ENCODE results near the gene WDR86.

DNA sequence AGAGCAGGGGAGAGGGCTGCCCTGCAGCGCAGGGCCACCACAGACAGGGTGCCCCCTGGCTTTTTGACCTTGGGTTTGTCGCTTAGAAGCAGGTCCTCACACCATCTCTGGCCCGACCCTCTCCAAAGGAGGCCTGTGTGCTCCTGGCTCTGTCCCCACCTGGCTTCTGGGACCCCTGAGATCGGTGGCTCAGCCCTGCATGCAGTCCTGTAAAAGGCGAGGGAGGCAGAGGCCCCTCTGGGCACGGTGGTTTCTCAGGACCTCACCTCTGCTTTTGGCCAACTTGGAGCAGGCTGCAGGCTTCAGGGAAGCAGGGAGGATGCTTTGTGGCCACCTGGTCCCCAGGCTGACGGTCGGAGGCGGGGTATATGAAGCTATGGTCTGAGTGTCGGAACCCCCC is 21.4 kb downstream of the WDR86 start:
- TF ChIP-seq POLR2A (IDR thresholded peaks at IDR 0.05; ENCODE audit: low read depth, low read length): no peak
- TF ChIP-seq POLR2AphosphoS5 (IDR thresholded peaks at IDR 0.05; ENCODE audit: low read depth, low read length): no peak
- no peak for TF ChIP-seq TAF1 (IDR thresholded peaks at IDR 0.05; ENCODE audit: low read depth, low read length)
- no peak for TF ChIP-seq PAX5 (IDR thresholded peaks at IDR 0.05; ENCODE audit: insufficient read depth, low read length, severe bottlenecking)
- no peak for TF ChIP-seq SPI1 (IDR thresholded peaks at IDR 0.05; ENCODE audit: low read depth, low read length)
- no peak for TF ChIP-seq POU2F2 (IDR thresholded peaks at IDR 0.05; ENCODE audit: low read depth, low read length)
